Suprapubic skin (tissue), 4 donors: Measurements from ENCODE around the gene EGLN1. TPM values are rescaled to one million over a fixed set of nuclear protein-coding genes. Genes with fewer than 3 reads are reported as not detected.

Experiments used
- DNase-seq, 2 donors: peaks; one replicate each; pipeline ENCODE4 v3.0.0-alpha.2; 2019; ENCODE audit warnings: low spot score in 2 of 2
- H3K27ac ChIP-seq: fragments of 200-600 bp; sonication (generic); one replicate; pipeline ENCODE4 v1.5.1; 2019
- H3K27me3 ChIP-seq: fragments of 200-600 bp; sonication (generic); one replicate; pipeline ENCODE4 v1.5.1; 2019
- H3K36me3 ChIP-seq: fragments of 200-600 bp; sonication (generic); one replicate; pipeline ENCODE4 v1.5.1; 2019
- H3K4me1 ChIP-seq: fragments of 200-600 bp; sonication (generic); one replicate; pipeline ENCODE4 v1.5.1; 2019
- H3K4me3 ChIP-seq: fragments of 200-600 bp; sonication (generic); one replicate; pipeline ENCODE4 v1.5.1; 2019; ENCODE audit warnings: mild to moderate bottlenecking
- H3K9me3 ChIP-seq: fragments of 200-600 bp; sonication (generic); one replicate; pipeline ENCODE4 v1.5.1; 2019
- EP300 ChIP-seq: sonication (generic); formaldehyde crosslinking; IDR thresholded peaks from one replicate; pipeline ENCODE4 v1.6.1; 2017; ENCODE audit warnings: antibody characterized with exemption
- POLR2A ChIP-seq, 2 donors: fragments of 450-650 bp; IDR thresholded peaks; one replicate each; pipeline ENCODE4 v1.6.1; 2017; ENCODE audit warnings: antibody characterized with exemption in 2 of 2, mild to moderate bottlenecking in 2 of 2, moderate library complexity in 2 of 2
- POLR2AphosphoS5 ChIP-seq, 3 donors: sonication (generic); formaldehyde crosslinking; IDR thresholded peaks; one replicate each; pipeline ENCODE4 v1.6.1; 2017; ENCODE audit warnings: antibody characterized with exemption in 3 of 3
- WGBS: methylation state at CpG from one replicate; pipeline ENCODE4 v1.1.5; 2018; 5-methylcytosine and 5-hydroxymethylcytosine counted together
- total RNA-seq, 4 donors: library from RNA; depleted of rRNA; stranded (reverse); fragments of >200 nt; gene quantifications; one replicate each; pipeline ENCODE4 v1.1.0, GENCODE V29; 2016
- TF ChIP-seq, protein P1 (sequence below), 2 donors: fragments of 200-600 bp in 1 of 2; fragments of 450-650 bp in 1 of 2; sonication (generic) in 1 of 2; IDR thresholded peaks; one replicate each; pipeline ENCODE4 v1.5.1; 2016 to 2019; ENCODE audit warnings: antibody characterized with exemption in 2 of 2, mild to moderate bottlenecking in 1 of 2, moderate library complexity in 1 of 2

The EGLN1 gene
- total RNA-seq, 4 donors from 2014 or later: 33.8 to 44.5 (median 39.4) TPM

- Histone ChIP-seq H3K4me1 (peaks cover 22% of the 10 kb centered on the region), H3K9me3 (no peaks in the 10 kb centered on the region), H3K27ac (no peak overlapping the region), H3K27me3 (no peaks in the 10 kb centered on the region), H3K4me3 (no peak overlapping the region), H3K36me3 (no peaks in the 10 kb centered on the region)
- 53% methylated on average over 4 of the region's 4 CpGs for WGBS
- DNase-seq: no peak
- no peak for TF ChIP-seq POLR2A (IDR thresholded peaks at IDR 0.05)
- TF ChIP-seq, protein P1, sequence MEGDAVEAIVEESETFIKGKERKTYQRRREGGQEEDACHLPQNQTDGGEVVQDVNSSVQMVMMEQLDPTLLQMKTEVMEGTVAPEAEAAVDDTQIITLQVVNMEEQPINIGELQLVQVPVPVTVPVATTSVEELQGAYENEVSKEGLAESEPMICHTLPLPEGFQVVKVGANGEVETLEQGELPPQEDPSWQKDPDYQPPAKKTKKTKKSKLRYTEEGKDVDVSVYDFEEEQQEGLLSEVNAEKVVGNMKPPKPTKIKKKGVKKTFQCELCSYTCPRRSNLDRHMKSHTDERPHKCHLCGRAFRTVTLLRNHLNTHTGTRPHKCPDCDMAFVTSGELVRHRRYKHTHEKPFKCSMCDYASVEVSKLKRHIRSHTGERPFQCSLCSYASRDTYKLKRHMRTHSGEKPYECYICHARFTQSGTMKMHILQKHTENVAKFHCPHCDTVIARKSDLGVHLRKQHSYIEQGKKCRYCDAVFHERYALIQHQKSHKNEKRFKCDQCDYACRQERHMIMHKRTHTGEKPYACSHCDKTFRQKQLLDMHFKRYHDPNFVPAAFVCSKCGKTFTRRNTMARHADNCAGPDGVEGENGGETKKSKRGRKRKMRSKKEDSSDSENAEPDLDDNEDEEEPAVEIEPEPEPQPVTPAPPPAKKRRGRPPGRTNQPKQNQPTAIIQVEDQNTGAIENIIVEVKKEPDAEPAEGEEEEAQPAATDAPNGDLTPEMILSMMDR (IDR thresholded peaks at IDR 0.05): no peak
- no peak for TF ChIP-seq POLR2AphosphoS5 (IDR thresholded peaks at IDR 0.05)
- no peak for TF ChIP-seq EP300
Measured at GRCh38 chr1:231424950-231425805, 3.1 kb upstream of the EGLN1 start.

- no peak for TF ChIP-seq EP300
- TF ChIP-seq POLR2A (IDR thresholded peaks at IDR 0.05): no peak
- TF ChIP-seq, protein P1 (IDR thresholded peaks at IDR 0.05): no peak
- no peak for TF ChIP-seq POLR2AphosphoS5 (IDR thresholded peaks at IDR 0.05)
- Histone ChIP-seq H3K27me3 (no peaks in the 10 kb centered on the region), H3K4me3 (no peak overlapping the region), H3K4me1 (peaks cover 37% of the 10 kb centered on the region), H3K27ac (no peak overlapping the region), H3K9me3 (no peaks in the 10 kb centered on the region), H3K36me3 (no peaks in the 10 kb centered on the region)
- DNase-seq: no peak
- 86% methylated on average over 1 of the region's 1 CpG for WGBS
Measured at GRCh38 chr1:231423648-231424047, 1.6 kb upstream of the EGLN1 start.

- no peaks in the 10 kb centered on the region for H3K9me3 ChIP-seq
- H3K4me1 ChIP-seq: peaks cover 45% of the 10 kb centered on the region
- no peaks in the 10 kb centered on the region for H3K36me3 ChIP-seq
- H3K4me3 ChIP-seq: peak overlapping the region; percentile 84
- peak overlapping the region; percentile 93 for H3K27ac ChIP-seq
- no peak for DNase-seq
- no peaks in the 10 kb centered on the region for H3K27me3 ChIP-seq
- WGBS: 34% methylated on average over 8 of the region's 8 CpGs
- TF ChIP-seq EP300 (no peak), POLR2A (IDR thresholded peaks at IDR 0.05) (no peak), POLR2AphosphoS5 (IDR thresholded peaks at IDR 0.05) (no peak)
- TF ChIP-seq, protein P1 (IDR thresholded peaks at IDR 0.05): no peak
Measured at GRCh38 chr1:231422798-231423309, 767 bp upstream of the EGLN1 start.

DNA sequence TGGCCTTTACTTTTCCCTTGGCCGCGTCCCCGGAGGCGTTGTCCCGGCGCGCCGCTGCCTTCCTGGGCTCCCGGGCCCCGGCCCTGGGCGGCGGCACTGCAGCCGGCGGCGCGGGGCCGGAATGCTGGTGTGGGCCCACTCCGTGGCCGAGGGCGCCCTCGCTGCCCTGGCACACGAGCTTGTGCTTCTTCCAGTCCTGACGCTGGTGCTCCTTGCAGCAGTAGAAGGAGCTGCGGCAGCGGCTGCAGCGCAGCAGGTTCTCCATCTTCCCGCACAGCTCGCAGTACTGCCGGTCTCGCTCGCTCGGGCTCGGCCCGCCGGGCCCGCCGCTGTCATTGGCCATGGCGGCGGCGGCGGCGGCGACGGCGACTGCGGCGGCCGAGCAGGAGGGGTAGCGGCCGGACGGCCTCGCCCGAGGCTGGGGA is 529 bp downstream of the EGLN1 start:
- TF ChIP-seq POLR2A (IDR thresholded peaks at IDR 0.05) (no peak), EP300 (no peak)
- Histone ChIP-seq H3K9me3 (no peaks in the 10 kb centered on the region), H3K27me3 (no peaks in the 10 kb centered on the region), H3K4me3 (peak overlapping the region; percentile 84), H3K4me1 (peaks cover 58% of the 10 kb centered on the region), H3K27ac (peak overlapping the region; percentile 93), H3K36me3 (no peaks in the 10 kb centered on the region)
- WGBS: 1% methylated on average over 17 of the region's 53 CpGs
- DNase-seq: peak in 1 of 2 donors; percentile 80

- peak overlapping the region; percentile 84 for H3K4me3 ChIP-seq
- peak; percentile 70 to 81 for DNase-seq
- no peak for TF ChIP-seq EP300
- no CpG with 5 or more reads among the region's 63 CpGs for WGBS
- H3K4me1 ChIP-seq: peaks cover 60% of the 10 kb centered on the region
- no peaks in the 10 kb centered on the region for H3K36me3 ChIP-seq
- no peaks in the 10 kb centered on the region for H3K27me3 ChIP-seq
- H3K27ac ChIP-seq: peak overlapping the region; percentile 93
- no peaks in the 10 kb centered on the region for H3K9me3 ChIP-seq
Measured at GRCh38 chr1:231420959-231421545, 1.0 kb downstream of the EGLN1 start.
